ENCODE data around the gene ZNF727.

DNA sequence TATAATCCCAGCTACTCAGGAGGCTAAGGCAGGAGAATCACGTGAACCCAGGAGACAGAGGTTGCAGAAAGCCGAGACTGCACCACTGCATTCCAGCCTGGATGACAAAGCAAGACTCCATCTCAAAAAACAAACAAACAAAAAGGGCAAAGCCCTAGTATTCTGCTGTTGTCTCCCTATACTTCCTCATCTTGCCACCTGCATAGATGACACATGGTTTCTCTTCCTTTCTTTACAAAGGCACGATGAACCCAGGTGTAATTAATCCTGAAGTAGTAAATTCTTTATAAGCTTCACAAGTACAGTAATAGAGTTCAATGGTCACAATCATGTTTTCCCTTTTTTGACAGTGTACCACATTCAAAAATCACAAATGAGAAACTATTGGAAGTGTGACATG, 9.8 kb upstream of the ZNF727 start:
- TF ChIP-seq, protein P1, sequence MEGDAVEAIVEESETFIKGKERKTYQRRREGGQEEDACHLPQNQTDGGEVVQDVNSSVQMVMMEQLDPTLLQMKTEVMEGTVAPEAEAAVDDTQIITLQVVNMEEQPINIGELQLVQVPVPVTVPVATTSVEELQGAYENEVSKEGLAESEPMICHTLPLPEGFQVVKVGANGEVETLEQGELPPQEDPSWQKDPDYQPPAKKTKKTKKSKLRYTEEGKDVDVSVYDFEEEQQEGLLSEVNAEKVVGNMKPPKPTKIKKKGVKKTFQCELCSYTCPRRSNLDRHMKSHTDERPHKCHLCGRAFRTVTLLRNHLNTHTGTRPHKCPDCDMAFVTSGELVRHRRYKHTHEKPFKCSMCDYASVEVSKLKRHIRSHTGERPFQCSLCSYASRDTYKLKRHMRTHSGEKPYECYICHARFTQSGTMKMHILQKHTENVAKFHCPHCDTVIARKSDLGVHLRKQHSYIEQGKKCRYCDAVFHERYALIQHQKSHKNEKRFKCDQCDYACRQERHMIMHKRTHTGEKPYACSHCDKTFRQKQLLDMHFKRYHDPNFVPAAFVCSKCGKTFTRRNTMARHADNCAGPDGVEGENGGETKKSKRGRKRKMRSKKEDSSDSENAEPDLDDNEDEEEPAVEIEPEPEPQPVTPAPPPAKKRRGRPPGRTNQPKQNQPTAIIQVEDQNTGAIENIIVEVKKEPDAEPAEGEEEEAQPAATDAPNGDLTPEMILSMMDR (IDR thresholded peaks at IDR 0.05; ENCODE audit: low read length) = no peak
- TF ChIP-seq EZH2 (optimal IDR thresholded peaks at IDR 0.05; ENCODE audit: low read depth, low read length) = no peak

All from MM.1S (cell line).